UCSD-AML1 (cell line): ENCODE measurements around the gene DPP3.
"Not testable (repeated sequence)": the region's sequence is repeated elsewhere in the genome, so short reads cannot be mapped to it uniquely, and the experiment has no call there.

ENCODE experiments used
- DNase-seq: peaks from one replicate; lab custom pipeline; 2025; ENCODE audit not compliant: unreplicated experiment; lab: John Stamatoyannopoulos, UW

Gene DPP3, protein sequence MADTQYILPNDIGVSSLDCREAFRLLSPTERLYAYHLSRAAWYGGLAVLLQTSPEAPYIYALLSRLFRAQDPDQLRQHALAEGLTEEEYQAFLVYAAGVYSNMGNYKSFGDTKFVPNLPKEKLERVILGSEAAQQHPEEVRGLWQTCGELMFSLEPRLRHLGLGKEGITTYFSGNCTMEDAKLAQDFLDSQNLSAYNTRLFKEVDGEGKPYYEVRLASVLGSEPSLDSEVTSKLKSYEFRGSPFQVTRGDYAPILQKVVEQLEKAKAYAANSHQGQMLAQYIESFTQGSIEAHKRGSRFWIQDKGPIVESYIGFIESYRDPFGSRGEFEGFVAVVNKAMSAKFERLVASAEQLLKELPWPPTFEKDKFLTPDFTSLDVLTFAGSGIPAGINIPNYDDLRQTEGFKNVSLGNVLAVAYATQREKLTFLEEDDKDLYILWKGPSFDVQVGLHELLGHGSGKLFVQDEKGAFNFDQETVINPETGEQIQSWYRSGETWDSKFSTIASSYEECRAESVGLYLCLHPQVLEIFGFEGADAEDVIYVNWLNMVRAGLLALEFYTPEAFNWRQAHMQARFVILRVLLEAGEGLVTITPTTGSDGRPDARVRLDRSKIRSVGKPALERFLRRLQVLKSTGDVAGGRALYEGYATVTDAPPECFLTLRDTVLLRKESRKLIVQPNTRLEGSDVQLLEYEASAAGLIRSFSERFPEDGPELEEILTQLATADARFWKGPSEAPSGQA

DNA sequence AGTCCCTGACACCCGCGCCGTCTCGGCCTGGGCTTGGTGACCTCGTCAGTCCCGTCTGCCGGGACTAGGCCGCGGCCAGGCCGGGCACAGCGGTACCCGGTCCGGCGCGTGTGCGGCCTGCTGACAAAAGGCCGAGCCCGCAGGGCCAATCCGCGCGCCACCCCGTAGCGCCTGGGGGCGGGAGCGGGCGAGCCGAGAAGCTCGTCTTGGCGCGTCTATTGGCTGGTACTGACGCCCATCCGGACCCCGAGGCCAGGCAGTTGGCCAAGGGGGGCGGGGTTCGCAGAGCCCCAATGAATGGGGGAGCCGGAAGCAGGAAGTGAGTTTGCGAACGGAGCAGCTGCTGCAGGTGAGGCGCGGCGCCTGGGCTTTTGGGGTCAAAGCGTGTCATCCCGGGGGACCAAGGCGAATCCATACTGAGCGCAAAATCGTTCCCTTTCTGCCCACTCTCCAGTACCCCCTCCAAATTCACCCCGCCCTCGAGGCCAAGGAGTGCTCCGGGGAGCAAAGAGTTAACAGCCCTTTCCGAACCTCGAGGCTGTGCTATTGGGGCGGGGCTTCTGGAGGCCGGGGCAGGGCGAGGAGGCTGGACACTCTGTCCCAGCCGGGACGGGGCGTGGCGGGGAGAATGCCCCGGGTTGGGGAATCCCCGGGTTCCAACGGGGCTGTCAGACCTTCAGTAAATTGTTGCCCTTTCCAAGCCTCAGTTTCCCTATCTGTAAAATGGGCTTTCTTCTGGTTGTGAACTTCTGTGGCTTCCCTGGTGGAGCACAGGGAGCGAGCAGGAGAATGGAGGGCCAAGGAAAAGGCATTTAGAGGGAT, at the start of gene DPP3:
Gene DPP3, plus strand, starts transcription at position 318 of the 822 bp plus-strand sequence. CDS start 1,767 bp downstream, outside the sequence.
- DNase-seq: peak; percentile 97

DNA sequence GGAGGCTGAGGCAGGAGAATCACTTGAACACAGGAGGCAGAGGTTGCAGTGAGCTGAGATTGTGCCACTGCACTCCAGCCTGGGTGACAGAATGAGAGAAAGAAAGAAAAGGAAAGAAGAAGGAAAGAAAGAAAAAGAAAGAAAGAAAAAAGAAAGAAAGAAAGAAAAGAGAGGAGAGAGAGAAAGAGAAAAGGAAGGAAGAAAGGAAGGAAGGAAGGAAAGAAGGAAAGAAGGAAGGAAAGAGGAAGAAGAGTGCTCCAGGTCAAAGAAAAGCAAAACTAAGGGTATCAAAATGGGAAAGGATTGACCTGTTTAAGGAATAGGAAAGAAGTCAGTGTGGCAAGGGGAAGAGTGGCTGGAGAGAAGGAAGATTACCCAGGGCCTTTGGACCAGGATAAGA, 48.9 kb upstream of the DPP3 start:
- not testable (repeated sequence) for DNase-seq

DNA sequence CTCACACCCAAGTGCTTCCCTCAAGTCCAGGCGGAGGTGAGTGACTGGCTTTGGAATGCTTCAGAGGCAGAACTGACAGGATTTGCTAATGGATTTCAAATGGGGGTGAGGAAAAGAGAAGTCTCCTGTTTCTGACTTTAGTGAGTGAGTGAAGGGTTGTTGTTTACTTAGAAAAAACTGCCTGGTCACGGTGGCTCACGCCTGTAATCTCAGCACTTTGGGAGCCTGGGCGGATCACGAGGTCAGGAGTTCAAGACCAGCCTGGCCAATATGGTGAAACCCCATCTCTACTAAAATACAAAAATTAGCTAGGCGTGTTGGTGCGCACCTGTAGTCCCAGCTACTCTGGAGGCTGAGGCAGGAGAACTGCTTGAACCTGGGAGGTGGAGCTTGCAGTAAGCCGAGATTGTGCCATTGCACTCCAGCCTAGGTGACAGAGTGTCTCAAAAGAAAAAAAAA, 48.3 kb upstream of the DPP3 start:
- not testable (repeated sequence) for DNase-seq

DNA sequence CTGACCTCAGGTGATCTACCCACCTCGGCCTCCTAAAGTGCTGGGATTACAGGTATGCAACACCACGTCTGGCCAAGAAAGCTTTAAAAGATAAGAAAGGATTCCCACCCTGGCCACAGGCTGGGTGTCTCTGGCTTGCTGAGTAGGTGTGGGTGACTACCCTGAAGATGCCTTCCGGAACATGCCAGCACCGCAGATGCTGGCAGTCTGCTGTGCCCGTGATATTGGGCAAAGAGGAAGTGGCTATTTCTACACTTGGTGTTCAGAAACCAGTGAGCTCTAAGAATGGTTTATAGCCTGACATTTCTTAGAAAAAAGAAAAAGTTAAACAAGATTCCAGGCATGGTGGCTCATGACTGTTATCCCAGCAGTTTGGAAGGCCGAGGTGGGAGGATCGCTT, 47.6 kb upstream of the DPP3 start:
- DNase-seq: no peak

DNA sequence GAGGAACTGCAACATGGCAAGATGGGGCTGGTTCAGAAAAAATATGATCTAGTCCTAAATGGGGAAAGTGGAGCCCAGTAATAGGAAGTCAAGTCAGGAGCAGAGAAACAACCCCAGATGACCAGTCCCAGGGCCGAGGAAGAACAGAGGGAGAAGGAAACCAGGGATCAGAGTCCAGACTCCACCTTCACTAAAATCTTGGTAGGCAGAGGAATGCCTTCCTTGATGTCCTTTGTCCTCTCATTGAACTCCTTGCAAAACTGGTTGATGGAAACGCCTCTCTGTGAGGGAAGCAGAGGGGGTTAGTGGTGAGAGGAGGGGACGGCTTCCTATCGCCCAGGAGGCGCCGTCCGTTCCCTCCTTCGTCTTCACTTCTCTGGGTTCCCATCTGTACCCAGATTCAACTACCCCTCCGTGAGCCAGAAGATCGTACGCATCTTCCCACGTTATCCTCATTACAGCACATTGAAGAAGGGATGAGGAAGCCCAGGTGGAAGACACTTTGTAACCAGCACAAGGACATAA, 42.2 kb upstream of the DPP3 start:
- no peak for DNase-seq

DNA sequence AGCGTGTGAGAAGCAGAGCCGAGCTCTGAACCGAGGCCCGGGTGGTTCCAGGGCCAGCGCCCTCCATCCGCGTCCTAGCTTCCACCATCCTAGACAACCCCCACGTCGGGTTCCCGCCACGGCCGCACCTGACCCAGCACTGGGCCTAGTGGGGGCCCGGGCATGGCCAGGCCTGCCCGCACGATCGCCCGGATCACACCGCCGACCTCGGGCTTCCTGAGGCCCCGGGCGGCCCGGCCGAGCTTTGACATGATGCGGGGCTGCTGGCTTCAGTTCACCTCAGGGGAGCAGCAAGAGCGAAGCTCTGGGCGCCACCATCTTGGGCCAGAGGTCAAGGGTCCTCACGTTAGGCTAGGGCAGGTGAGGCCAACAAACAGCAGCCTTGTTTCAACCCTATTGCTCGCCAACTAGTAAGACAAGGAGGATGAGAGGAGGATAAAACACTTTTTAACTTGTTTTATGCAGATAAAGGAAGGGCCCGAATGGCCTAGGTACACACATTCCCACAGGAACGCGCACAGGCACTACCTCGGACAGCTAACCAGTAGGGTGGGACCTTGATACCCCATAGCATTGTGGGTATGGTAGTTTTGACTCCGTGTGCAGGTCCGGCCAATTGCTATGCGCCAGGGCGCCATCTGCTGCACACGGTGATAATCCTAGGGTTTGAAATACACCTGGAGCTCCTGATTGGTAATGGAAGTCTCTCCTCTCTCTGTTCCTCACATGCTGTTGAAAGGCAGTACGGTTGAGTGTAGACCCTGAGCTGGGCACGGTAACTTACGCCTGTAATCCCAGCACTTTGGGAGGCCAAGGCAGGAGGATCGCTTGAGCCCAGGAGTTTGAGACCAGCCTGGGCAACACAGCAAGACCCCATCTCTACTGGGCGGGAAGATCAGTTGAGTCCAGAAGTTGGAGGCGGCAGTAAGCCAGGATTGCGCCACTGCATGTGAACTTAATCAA, 41.4 kb upstream of the DPP3 start, which contains the start of gene MRPL11:
Gene MRPL11, minus strand, starts transcription at position 345 of the 963 bp plus-strand sequence. Its CDS starts 94 bp downstream, at position 251.
- DNase-seq: peak; percentile 88

DNA sequence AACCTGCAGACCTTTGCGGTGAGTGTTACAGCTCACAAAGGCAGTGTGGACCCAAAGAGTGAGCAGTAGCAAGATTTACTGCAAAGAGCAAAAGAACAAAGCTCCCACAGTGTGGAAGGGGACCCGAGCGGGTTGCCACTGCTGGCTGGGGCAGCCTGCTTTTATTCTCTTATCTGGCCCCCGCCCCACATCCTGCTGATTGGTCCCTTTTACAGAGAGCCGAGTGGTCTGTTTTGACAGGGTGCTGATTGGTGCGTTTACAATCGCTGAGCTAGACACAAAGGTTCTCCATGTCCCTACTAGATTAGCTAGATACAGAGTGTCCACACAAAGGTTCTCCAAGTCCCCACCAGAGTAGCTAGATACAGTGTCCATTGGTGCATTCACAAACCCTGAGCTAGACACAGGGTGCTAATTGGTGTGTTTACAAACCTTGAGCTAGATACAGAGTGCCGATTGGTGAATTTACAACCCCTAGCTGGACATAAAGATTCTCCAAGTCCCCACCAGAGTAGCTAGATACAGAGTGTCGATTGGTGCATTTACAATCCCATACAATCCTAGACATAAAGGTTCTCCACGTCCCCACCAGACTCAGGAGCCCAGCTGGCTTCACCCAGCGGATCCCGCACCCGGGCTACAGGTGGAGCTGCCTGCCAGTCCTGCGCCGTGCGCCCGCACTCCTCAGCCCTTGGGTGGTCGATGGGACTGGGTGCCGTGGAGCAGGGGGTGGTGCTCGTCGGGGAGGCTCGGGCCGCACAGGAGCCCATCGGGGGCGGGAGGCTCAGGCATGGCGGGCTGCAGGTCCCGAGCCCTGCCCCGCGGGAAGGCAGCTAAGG, 39.9 kb upstream of the DPP3 start:
- not testable (repeated sequence) for DNase-seq

DNA sequence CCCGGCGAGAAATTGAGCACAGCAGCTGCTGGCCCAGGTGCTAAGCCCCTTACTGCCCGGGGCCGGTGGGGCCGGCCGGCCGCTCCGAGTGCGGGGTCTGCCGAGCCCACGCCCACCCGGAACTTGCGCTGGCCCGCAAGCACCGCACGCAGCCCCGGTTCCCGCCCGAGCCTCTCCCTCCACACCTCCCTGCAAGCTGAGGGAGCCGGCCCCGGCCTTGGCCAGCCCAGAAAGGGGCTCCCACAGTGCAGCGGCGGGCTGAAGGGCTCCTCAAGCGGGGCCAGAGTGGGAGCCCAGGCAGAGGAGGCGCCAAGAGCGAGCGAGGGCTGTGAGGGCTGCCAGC, 39.3 kb upstream of the DPP3 start:
- DNase-seq: not testable (repeated sequence)

DNA sequence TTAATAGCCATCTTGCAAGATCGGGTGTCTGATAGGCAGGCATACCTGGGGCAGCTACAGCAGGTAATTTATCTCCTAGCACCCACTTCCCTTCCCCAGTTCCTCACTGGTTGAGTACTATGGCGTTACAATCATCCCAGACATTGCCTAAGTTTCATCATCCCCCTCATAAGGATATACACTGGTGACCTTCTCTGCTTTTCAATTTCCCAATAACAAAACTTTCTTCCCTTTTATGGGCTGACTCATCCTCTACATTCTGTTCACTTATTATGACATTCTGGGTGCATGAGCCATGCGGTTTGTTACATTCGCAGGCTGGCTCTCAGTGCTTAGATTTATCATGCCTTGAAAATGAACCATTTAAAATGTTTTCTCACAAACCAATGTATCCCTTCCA, 36.6 kb upstream of the DPP3 start:
- no peak for DNase-seq

DNA sequence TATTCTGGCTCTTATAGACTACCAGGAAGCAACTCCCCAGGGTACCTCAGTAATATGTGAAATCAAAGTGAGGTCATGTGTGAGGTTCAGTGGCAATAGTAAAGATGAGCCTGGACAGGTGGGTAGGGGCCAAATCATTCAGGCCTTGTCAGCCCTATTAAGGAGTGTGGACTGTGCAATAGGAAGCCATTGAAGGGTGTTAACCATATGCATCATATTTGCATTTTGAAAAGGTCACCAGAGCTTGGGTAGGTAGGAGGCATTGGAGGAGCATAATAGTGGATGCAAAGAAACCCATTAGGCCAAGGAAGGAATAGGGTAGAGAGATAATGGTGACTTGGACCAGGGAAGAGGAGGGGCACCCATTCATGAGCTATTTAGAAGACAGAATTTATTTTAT, 33.2 kb upstream of the DPP3 start:
- DNase-seq: no peak

DNA sequence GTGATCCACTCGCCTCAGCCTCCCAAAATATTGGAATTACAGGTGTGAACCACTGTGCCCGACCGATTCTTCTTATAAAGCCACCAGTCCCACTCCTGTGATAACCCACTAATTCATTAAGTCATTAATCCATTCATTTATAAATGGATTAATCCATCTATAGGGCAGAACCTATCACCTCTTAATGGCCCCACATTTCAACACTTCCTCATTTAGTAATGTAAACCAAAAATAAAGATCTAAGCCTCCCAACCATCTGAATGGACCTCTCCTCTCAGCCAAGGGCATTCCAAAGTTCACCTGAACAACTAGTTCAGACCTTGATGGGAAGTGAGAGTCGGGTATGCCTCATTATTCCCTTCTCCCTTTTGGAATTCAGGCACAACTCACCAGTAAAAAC, 31.7 kb upstream of the DPP3 start:
- no peak for DNase-seq

DNA sequence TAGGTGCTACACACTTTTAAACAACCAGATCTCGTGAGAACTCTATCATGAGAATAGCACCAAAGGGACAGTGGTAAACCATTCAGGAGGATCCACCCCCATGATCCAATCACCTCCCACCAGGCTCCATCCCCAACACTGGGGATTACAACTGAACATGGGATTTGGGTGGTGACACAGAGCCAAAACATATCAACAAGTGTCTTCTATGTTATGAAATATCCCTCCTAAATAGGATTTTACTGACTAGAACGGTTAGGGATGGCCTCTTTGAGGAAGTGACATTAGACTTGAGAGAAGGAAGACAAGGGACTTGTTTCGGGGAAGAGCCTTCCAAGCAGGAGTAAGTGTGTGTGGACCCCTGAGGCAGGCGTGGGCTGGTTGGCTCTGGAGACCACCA, 29.7 kb upstream of the DPP3 start:
- DNase-seq: no peak

DNA sequence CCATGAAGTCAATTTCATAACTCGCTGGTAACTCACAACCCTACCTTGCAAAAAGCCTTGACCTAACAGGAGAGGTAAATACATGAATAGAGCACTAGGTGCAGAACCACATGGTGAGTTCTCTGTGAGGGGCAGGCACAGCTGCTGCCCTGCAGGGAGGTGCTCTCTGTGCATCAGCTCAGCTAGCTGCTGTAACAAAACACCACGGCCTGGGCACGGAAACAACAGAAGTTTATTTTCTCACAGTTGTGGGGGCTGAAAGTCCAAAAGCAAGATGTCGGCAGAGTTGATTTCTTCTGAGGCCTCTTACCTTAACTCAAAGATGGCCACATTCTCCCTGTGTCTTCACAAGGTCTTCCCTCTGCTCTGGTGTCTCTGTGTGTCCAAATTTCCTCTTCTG, 28.6 kb upstream of the DPP3 start:
- DNase-seq: no peak

DNA sequence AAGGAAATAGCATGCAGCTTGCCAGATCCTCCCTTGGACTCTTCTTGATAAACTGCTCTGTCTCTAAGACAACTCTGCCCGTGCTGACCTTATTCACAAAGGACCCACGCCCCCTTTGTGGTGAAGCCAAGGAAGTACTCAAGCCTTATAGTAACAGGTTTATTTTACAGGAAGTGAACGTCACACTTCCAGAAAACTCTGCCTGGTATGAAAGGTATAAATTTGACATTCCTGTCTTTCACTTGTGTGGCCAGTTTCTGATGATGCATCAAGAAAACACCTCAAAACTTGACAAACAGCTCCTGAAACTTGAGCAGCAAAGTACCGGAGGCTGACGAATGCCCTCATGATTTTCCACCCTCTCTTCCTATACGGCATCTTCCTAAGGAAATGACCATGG, 26.0 kb upstream of the DPP3 start:
- DNase-seq: no peak

DNA sequence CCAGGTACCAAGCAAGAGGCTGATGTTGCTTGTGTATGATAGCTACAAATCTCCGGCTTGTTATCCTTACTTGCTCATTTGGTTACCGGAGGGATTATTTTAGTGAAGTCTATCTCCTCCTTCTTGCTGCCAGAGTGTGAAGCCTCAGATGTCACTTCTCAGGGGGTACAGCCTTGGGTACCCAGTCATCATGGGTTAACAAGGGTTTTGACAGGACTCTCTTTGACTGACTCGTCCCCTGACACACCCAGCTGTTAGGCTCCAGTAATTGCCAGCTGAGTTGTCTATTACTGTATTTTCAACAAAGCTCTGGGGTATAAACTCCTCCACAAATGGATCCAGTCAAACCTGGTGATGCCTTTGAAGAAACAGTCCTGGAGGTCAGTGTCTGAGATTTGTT, 25.4 kb upstream of the DPP3 start:
- DNase-seq: no peak

DNA sequence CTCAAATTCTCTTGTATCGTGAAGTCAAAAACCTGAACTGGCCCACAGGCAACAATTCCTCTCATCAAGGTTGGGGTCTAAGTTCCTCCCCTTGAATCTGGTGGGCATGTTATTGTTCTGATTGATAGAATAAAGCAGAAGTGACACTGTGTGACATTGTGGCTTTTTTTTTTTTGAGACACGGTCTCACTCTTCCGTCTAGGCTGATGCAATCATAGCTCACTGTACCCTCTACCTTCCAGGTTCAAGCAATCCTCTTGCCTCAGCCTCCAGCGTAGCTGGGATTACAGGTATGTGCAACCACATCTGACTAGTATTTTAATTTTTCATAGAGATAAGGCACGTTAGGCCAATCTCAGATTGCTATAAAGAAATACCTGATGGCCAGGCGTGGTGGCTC, 22.4 kb upstream of the DPP3 start:
- no peak for DNase-seq

DNA sequence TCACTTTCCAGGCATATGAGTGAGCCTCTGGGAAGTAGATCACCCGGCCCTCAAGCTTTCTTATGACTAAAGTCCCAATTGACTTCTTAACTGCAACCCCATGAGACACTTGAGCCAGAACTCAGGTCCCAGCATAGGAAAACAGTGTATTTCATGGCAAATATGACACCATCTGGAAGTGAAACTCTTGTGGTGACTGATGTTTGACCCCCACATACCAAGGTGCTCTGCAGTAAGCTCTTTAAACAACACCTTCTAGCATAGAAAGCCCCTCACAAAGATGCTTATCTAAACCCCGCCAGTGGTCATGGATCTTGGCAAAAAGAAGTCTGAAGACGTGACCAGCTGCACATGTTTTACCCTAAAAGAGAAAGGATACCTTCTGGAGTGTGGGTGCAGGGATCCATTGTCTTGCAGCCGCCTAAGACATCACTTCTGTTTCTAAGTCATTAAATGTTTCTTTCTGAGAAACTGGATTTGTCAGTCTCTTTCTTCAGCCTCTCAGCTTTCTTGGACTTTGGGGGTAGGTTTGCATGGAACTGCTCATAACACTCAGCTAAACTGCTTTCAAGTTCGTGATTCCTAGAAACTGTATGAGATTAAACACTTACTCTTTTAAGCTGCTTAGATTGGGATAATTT, 21.0 kb upstream of the DPP3 start:
- no peak for DNase-seq

DNA sequence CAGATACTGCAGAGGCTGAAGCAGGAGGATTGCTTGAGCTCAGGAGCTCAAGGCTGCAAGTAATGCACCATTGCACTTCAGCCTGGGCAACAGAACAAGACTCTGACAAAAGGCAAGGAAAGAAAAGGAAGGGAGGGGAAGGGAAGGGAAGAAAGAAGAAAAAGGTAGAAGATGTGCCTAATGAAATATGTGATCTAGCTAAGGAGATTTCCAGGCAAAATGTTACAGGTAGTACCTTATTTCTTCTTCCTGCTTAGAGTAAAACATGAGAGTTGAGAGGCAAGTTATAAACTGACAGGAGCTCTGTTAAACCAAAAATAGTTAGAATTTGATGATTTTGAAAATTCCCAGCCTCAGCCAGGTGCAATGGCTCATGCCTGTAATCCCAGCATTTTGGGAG, 18.2 kb upstream of the DPP3 start:
- no peak for DNase-seq

DNA sequence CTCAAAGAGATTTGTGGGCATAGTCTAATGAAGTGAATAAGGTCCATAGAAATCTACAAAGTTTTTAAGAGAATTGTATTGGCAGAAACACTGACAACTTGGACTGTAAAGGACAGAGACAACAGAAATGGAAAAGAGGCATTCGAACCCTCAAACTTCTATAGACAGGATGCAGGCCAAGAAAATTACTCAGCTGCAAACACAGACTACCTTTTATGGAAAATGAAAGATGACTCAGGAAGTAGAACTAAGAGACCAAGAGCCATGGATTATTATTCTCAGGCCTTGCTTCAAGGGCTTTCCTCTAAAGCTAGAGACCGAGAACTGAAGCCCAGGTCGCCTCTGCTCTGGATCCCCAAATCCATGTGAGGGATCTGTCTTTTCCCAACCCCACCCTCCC, 17.3 kb upstream of the DPP3 start:
- no peak for DNase-seq
